ENCODE data around the gene SRP68.
A peak's percentile ranks its signal among the peaks of the same experiment; 100 is the strongest.

Gene SRP68

DNA sequence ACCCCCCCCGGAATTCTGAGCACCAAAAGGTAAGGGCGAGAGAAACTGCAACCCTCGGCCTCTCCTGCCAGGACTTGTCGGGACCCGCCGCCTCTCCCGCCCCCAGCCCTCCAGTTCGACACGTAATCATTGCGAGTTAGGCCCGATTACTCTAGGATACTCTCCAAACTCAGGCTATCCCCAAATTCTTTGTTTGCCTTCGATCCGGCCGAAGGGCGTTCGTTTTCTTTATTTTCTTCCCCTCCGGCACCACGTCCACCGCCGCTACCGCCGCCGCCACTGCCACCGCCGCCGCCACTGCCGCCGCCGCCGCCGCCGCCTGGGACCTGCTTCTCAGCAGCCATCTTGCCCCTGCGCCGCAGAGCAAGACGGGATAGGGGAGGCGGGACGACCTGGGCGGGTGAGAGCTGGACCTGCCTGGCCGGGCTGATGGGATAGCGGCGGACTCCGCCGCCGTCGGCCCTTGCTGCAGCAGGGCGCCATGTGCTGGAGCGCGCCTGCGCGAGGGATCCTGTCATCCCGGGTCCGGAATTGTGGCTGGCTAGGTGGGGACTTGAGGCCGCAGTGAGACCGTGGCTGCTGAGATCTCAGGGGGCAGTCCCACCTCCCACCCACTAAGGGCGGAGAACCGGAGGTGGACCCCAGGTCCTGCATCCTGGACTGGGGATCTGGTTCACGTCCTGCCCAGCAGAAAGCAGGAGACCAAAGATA, at the start of gene SRP68:
Gene SRP68, minus strand, starts transcription at position 370 of the 711 bp plus-strand sequence. Its CDS starts 26 bp downstream, at position 344.
- peak within 1 kb of the TSS; percentile 96 for H3K4me3 ChIP-seq (ENCODE audit: low read length)
- TF ChIP-seq CTCF (conservative IDR thresholded peaks at IDR 0.05; ENCODE audit: low read depth, low read length): no peak
- peak; percentile 81 for DNase-seq (ENCODE audit: low read depth)

GRCh38 chr17:76121932-76122430, 49.7 kb upstream of the SRP68 start:
- no peak for TF ChIP-seq CTCF (conservative IDR thresholded peaks at IDR 0.05; ENCODE audit: low read depth, low read length)
- peak overlapping the region; percentile 19 for H3K4me3 ChIP-seq (ENCODE audit: low read length)
- no peak for DNase-seq (ENCODE audit: low read depth)

DNA sequence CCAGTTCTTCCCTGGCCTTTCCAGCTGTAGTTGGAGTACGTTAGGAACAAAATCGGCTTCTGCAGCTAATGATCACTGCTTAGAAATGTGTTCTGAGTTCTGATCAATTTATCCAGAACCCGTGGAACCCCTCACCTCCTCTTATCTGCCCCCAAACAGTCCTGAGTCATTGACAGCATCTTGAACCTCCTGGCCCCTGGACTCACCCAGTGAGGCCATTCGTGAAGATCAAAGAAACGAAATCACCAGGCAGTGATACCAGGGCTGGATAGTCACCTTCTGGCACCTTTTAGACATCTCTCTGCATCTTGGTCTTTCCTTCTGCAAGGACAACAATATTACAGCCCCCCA, 48.3 kb upstream of the SRP68 start:
- H3K4me3 ChIP-seq (ENCODE audit: low read length): no peak overlapping the region
- DNase-seq (ENCODE audit: low read depth): no peak
- TF ChIP-seq CTCF (conservative IDR thresholded peaks at IDR 0.05; ENCODE audit: low read depth, low read length): no peak

GRCh38 chr17:76119409-76120371, 47.4 kb upstream of the SRP68 start:
- TF ChIP-seq CTCF (conservative IDR thresholded peaks at IDR 0.05; ENCODE audit: low read depth, low read length): no peak

DNA sequence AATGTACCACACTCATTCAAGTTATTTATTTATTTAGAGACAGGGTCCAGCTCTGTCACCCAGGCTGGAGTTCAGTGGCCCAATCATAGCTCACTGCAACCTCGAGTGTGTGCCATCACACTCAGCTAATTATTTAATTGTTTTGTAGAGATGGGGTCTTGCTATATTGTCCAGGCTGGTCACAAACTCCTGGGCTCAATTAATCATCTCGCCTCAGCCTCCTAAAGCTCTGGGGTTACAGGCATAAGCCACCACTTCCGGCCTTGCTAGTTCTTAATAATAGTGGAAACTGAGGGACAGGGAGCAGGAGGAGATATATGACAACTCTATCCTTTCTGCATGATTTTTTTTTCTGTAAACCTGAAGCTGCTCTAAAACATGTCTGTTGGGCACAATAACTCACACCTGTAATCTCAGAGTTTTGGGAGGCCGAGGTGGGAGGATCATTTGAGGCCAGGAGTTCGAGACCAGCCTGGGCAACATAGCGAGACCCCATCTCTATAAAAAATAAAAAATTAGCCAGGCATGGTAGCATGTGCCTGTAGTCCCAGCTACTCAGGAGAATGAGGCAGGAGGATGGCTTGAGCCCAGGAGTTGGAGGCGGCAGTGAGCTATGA, 42.9 kb upstream of the SRP68 start:
- no peak for DNase-seq (ENCODE audit: low read depth)
- no peak for TF ChIP-seq CTCF (conservative IDR thresholded peaks at IDR 0.05; ENCODE audit: low read depth, low read length)

More at GRCh38 chr17:76119409-76120371, 47.4 kb upstream of the SRP68 start:
- no peak overlapping the region for H3K4me3 ChIP-seq (ENCODE audit: low read length)
- DNase-seq (ENCODE audit: low read depth): no peak

GRCh38 chr17:76111956-76112355, 39.6 kb upstream of the SRP68 start:
- H3K4me3 ChIP-seq (ENCODE audit: low read length): no peak overlapping the region
- no peak for TF ChIP-seq CTCF (conservative IDR thresholded peaks at IDR 0.05; ENCODE audit: low read depth, low read length)
- DNase-seq (ENCODE audit: low read depth): no peak

More for the DNA sequence above, 42.9 kb upstream of the SRP68 start:
- no peak overlapping the region for H3K4me3 ChIP-seq (ENCODE audit: low read length)
